Thoracic aorta (tissue), 2 donors: ENCODE data around the gene B9D2. TPM values are rescaled to one million over a fixed set of nuclear protein-coding genes. Genes with fewer than 3 reads are reported as not detected.
A peak's percentile ranks its signal among the peaks of the same experiment; 100 is the strongest.

Experiments used
- ATAC-seq: fragments of 150-250 bp; one replicate; pipeline ENCODE4 v1.8.0; 2017; ENCODE audit warnings: low read depth; ENCODE audit not compliant: insufficient number of reproducible peaks, low FRiP score
- DNase-seq: peaks from one replicate; pipeline ENCODE4 v3.0.0-alpha.2; 2020; ENCODE audit warnings: low spot score
- H3K27ac ChIP-seq, 2 donors: fragments of 200-600 bp; sonication (generic); 1 replicate in 1 of 2; 2 replicates in 1 of 2; pipeline ENCODE4 v1.5.1; 2016; ENCODE audit warnings: mild to moderate bottlenecking in 2 of 2, moderate library complexity in 2 of 2
- H3K27me3 ChIP-seq: fragments of 200-600 bp; sonication (generic); replicated peaks from 2 replicates; pipeline ENCODE4 v1.6.0; 2016; ENCODE audit warnings: mild to moderate bottlenecking; ENCODE audit not compliant: insufficient read depth
- H3K36me3 ChIP-seq: fragments of 200-600 bp; sonication (generic); one replicate; pipeline ENCODE4 v1.5.1; 2016
- H3K4me1 ChIP-seq, 2 donors: fragments of 200-600 bp; sonication (generic); 1 replicate in 1 of 2; 2 replicates in 1 of 2; pipeline versions ENCODE4 v1.5.1 to v1.6.0; 2016; ENCODE audit warnings: low read depth in 2 of 2, mild to moderate bottlenecking in 1 of 2; ENCODE audit not compliant: control insufficient read depth in 1 of 2
- H3K4me3 ChIP-seq: fragments of 200-600 bp; sonication (generic); 2 replicates; pipeline ENCODE4 v1.5.1; 2016; ENCODE audit warnings: mild to moderate bottlenecking
- H3K9me3 ChIP-seq: fragments of 200-600 bp; sonication (generic); 2 replicates; pipeline ENCODE4 v1.5.1; 2016
- total RNA-seq, 2 donors: library from RNA; depleted of rRNA; stranded (reverse); fragments of >200 nt; gene quantifications; one replicate each; pipeline versions ENCODE4 v1.1.0 to v1.2.3, GENCODE V29; 2016
- TF ChIP-seq, protein P1 (sequence below): fragments of 200-600 bp; sonication (generic); IDR thresholded peaks from one replicate; pipeline ENCODE4 v1.5.1; 2019; ENCODE audit warnings: antibody characterized with exemption

The B9D2 gene
- total RNA-seq, 2 donors from 2014 or later: 1.2 to 4.0 TPM

DNA sequence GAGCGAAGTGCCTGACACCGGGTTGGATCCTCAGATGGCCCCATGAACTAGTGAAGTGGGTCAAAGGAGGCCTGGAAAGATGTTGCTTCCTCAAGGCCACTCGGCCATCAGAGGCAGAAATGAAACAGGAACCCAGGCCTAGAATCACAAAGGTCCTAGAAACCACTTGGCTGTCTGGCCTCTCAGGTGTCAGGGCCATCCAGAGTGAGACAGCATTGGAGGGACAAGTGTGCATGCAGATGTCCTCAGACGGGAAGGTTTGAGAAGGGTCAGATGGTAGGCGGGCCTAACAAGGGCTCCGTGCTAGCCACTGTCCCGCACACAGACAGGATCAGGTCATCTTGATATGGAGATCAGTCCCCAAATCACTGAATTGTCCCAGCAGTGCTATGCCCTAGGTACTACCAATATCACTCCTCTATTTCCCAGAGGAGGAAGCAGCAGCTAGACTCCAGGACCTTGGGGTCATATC lies 39.7 kb downstream of the B9D2 start:
- no peak for ATAC-seq
- TF ChIP-seq, protein P1, sequence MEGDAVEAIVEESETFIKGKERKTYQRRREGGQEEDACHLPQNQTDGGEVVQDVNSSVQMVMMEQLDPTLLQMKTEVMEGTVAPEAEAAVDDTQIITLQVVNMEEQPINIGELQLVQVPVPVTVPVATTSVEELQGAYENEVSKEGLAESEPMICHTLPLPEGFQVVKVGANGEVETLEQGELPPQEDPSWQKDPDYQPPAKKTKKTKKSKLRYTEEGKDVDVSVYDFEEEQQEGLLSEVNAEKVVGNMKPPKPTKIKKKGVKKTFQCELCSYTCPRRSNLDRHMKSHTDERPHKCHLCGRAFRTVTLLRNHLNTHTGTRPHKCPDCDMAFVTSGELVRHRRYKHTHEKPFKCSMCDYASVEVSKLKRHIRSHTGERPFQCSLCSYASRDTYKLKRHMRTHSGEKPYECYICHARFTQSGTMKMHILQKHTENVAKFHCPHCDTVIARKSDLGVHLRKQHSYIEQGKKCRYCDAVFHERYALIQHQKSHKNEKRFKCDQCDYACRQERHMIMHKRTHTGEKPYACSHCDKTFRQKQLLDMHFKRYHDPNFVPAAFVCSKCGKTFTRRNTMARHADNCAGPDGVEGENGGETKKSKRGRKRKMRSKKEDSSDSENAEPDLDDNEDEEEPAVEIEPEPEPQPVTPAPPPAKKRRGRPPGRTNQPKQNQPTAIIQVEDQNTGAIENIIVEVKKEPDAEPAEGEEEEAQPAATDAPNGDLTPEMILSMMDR: no peak
- peaks cover 41 to 59% of the 10 kb centered on the region in 2 donors for H3K4me1 ChIP-seq

GRCh38 chr19:41323430-41324125 lies 40.4 kb downstream of the B9D2 start:
- Histone ChIP-seq H3K36me3 (peaks cover 28% of the 10 kb centered on the region), H3K27ac (peak overlapping the region; percentile 96 to 99), H3K9me3 (no peaks in the 10 kb centered on the region), H3K4me1 (peaks cover 41 to 59% of the 10 kb centered on the region in 2 donors), H3K4me3 (peak overlapping the region; percentile 2), H3K27me3 (no peaks in the 10 kb centered on the region)
- DNase-seq (peak; percentile 58), ATAC-seq (peak; percentile 56)
- TF ChIP-seq, protein P1: no peak

More for the DNA sequence above, 39.7 kb downstream of the B9D2 start:
- peak overlapping the region; percentile 96 to 99 for H3K27ac ChIP-seq
- H3K4me3 ChIP-seq: no peak overlapping the region
- H3K27me3 ChIP-seq: no peaks in the 10 kb centered on the region
- peaks cover 21% of the 10 kb centered on the region for H3K36me3 ChIP-seq
- DNase-seq: no peak
- no peaks in the 10 kb centered on the region for H3K9me3 ChIP-seq

DNA sequence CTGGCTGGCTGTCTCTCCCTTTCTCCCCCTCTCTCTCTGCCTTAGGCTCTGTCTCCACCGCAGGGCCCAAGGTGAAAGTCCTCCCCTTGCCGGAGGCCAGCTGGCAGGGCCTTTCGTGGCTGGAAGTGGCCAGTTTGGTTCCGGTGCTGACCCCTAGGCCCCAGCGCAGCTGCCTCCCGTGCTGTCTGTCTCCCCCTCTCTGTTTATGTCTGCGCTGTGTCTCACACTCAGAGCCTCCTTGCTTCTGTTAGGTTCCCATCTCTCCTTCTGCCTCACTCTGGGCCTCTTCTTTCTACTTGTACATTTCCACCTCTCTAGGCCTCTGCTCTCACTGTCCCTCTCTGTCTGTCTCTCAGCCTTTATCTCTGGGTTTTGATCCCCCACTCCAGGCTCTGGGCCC lies 40.9 kb downstream of the B9D2 start:
- Histone ChIP-seq H3K4me3 (no peak overlapping the region), H3K9me3 (no peaks in the 10 kb centered on the region), H3K36me3 (peaks cover 31% of the 10 kb centered on the region), H3K27ac (peak overlapping the region; percentile 96 to 99), H3K4me1 (peaks cover 41 to 59% of the 10 kb centered on the region in 2 donors), H3K27me3 (no peaks in the 10 kb centered on the region)
- TF ChIP-seq, protein P1: no peak
- DNase-seq (no peak), ATAC-seq (no peak)

- DNase-seq: no peak
- Histone ChIP-seq H3K27me3 (no peaks in the 10 kb centered on the region), H3K4me3 (no peak overlapping the region), H3K36me3 (peaks cover 31% of the 10 kb centered on the region), H3K9me3 (no peaks in the 10 kb centered on the region), H3K4me1 (peaks cover 39 to 59% of the 10 kb centered on the region in 2 donors), H3K27ac (peak overlapping the region; percentile 96 to 99)
- no peak for ATAC-seq
- TF ChIP-seq, protein P1: no peak
Measured at GRCh38 chr19:41322451-41322850, 41.5 kb downstream of the B9D2 start.

DNA sequence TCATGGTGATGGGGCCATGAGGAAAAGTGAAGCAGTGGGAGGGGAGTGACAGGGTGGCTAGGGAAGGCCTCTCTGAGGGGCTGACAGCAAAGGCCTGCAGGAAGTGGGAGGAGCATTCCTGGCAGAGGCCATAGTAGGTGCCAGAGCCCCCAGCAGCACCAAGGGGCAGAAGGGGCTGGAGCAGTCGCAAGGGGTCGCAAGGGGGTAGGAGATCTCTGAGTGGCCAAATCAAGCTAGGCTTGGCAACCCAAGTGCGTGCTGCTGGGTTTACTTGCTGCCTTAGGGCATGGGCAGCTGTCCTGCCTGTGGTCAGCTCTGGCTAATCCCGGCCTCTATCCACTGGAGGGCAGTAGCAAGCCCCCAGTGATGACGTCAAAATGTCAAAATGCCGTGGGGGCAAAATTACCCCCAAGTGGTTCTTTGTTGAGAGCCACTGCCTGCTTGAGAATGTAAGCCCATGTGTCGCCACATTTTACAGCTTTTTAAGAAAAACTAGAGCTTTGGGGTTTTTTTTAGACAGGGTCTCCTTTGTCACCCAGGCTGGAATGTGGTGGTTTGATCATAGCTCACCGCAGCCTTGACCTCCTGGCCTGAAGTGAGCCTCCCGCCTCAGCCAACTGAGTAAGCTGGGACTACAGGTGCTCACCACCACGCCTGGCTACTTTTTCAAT lies 42.2 kb downstream of the B9D2 start:
- peaks cover 32 to 52% of the 10 kb centered on the region in 2 donors for H3K4me1 ChIP-seq
- H3K9me3 ChIP-seq: no peaks in the 10 kb centered on the region
- ATAC-seq (no peak), DNase-seq (no peak)
- TF ChIP-seq, protein P1: peak; percentile 71
- H3K36me3 ChIP-seq: peaks cover 38% of the 10 kb centered on the region
- H3K4me3 ChIP-seq: no peak overlapping the region
- H3K27ac ChIP-seq: peak overlapping the region; percentile 96 to 99
- no peaks in the 10 kb centered on the region for H3K27me3 ChIP-seq
